ENCODE measurements around the gene EID2.

The EID2 gene

GRCh38 chr19:39516270-39516669 is 23.7 kb downstream of the EID2 start:
- Histone ChIP-seq H3K27me3 (ENCODE audit: control insufficient read depth in 1 of 2, insufficient read depth in 2 of 2, low read length in 2 of 2) (peaks cover 27 to 29% of the 10 kb centered on the region in 2 donors), H3K4me3 (ENCODE audit: low read length in 2 of 2) (no peak overlapping the region)

GRCh38 chr19:39515551-39516191 is 24.3 kb downstream of the EID2 start:
- peaks cover 29% of the 10 kb centered on the region in 2 donors for H3K27me3 ChIP-seq (ENCODE audit: control insufficient read depth in 1 of 2, insufficient read depth in 2 of 2, low read length in 2 of 2)
- H3K4me1 ChIP-seq (ENCODE audit: control insufficient read depth, insufficient read depth, low read length), result peaks cover 16% of the 10 kb centered on the region
- peak overlapping the region; percentile 55 to 68 for H3K4me3 ChIP-seq (ENCODE audit: low read length in 2 of 2)
- no peaks in the 10 kb centered on the region for H3K36me3 ChIP-seq (ENCODE audit: control insufficient read depth in 2 of 2, insufficient read depth in 2 of 2, low read length in 2 of 2)
- no peak overlapping the region for H3K27ac ChIP-seq (ENCODE audit: low read length)
- H3K9ac ChIP-seq (ENCODE audit: low read length in 2 of 2), result no peak overlapping the region
- no peaks in the 10 kb centered on the region for H3K9me3 ChIP-seq (ENCODE audit: control insufficient read depth in 2 of 2, low read length in 2 of 2)

More at GRCh38 chr19:39516270-39516669, 23.7 kb downstream of the EID2 start:
- Histone ChIP-seq H3K36me3 (ENCODE audit: control insufficient read depth in 2 of 2, insufficient read depth in 2 of 2, low read length in 2 of 2) (no peaks in the 10 kb centered on the region), H3K9me3 (ENCODE audit: control insufficient read depth in 2 of 2, low read length in 2 of 2) (no peaks in the 10 kb centered on the region), H3K4me1 (ENCODE audit: control insufficient read depth, insufficient read depth, low read length) (peaks cover 16% of the 10 kb centered on the region), H3K27ac (ENCODE audit: low read length) (no peak overlapping the region), H3K9ac (ENCODE audit: low read length in 2 of 2) (no peak overlapping the region)

- H3K4me1 ChIP-seq (ENCODE audit: control insufficient read depth, insufficient read depth, low read length), result peaks cover 16% of the 10 kb centered on the region
- H3K36me3 ChIP-seq (ENCODE audit: control insufficient read depth in 2 of 2, insufficient read depth in 2 of 2, low read length in 2 of 2), result no peaks in the 10 kb centered on the region
- H3K9me3 ChIP-seq (ENCODE audit: control insufficient read depth in 2 of 2, low read length in 2 of 2), result no peaks in the 10 kb centered on the region
- H3K4me3 ChIP-seq (ENCODE audit: low read length in 2 of 2), result peak within 1 kb of the TSS; percentile 55 to 68
- peaks cover 29% of the 10 kb centered on the region in 2 donors for H3K27me3 ChIP-seq (ENCODE audit: control insufficient read depth in 1 of 2, insufficient read depth in 2 of 2, low read length in 2 of 2)
- no peak within 1 kb of the TSS for H3K9ac ChIP-seq (ENCODE audit: low read length in 2 of 2)
- H3K27ac ChIP-seq (ENCODE audit: low read length), result no peak within 1 kb of the TSS
These were observed 25.0 kb downstream of the EID2 start, which contains the start of gene SELENOV for GRCh38 chr19:39514840-39515550. SELENOV (plus strand) TSS chr19:39515139; CDS start chr19:39515213, 74 bp downstream.

GRCh38 chr19:39512988-39513387 is 27.0 kb downstream of the EID2 start:
- peaks cover 41% of the 10 kb centered on the region in 2 donors for H3K27me3 ChIP-seq (ENCODE audit: control insufficient read depth in 1 of 2, insufficient read depth in 2 of 2, low read length in 2 of 2)
- H3K27ac ChIP-seq (ENCODE audit: low read length), result no peak overlapping the region
- H3K9ac ChIP-seq (ENCODE audit: low read length in 2 of 2), result no peak overlapping the region
- H3K36me3 ChIP-seq (ENCODE audit: control insufficient read depth in 2 of 2, insufficient read depth in 2 of 2, low read length in 2 of 2), result no peaks in the 10 kb centered on the region
- H3K9me3 ChIP-seq (ENCODE audit: control insufficient read depth in 2 of 2, low read length in 2 of 2), result no peaks in the 10 kb centered on the region
- no peak overlapping the region for H3K4me3 ChIP-seq (ENCODE audit: low read length in 2 of 2)
- peaks cover 16% of the 10 kb centered on the region for H3K4me1 ChIP-seq (ENCODE audit: control insufficient read depth, insufficient read depth, low read length)

- no peaks in the 10 kb centered on the region for H3K36me3 ChIP-seq (ENCODE audit: control insufficient read depth in 2 of 2, insufficient read depth in 2 of 2, low read length in 2 of 2)
- no peak overlapping the region for H3K4me3 ChIP-seq (ENCODE audit: low read length in 2 of 2)
- H3K27me3 ChIP-seq (ENCODE audit: control insufficient read depth in 1 of 2, insufficient read depth in 2 of 2, low read length in 2 of 2), result peaks cover 53 to 54% of the 10 kb centered on the region in 2 donors
- no peak overlapping the region for H3K9ac ChIP-seq (ENCODE audit: low read length in 2 of 2)
- no peaks in the 10 kb centered on the region for H3K9me3 ChIP-seq (ENCODE audit: control insufficient read depth in 2 of 2, low read length in 2 of 2)
- H3K27ac ChIP-seq (ENCODE audit: low read length), result no peak overlapping the region
- peaks cover 6% of the 10 kb centered on the region for H3K4me1 ChIP-seq (ENCODE audit: control insufficient read depth, insufficient read depth, low read length)
These were observed 30.7 kb downstream of the EID2 start for GRCh38 chr19:39509233-39509632.

GRCh38 chr19:39508629-39509028 is 31.3 kb downstream of the EID2 start:
- H3K4me1 ChIP-seq (ENCODE audit: control insufficient read depth, insufficient read depth, low read length), result peaks cover 6% of the 10 kb centered on the region
- no peaks in the 10 kb centered on the region for H3K9me3 ChIP-seq (ENCODE audit: control insufficient read depth in 2 of 2, low read length in 2 of 2)
- H3K4me3 ChIP-seq (ENCODE audit: low read length in 2 of 2), result no peak overlapping the region
- no peaks in the 10 kb centered on the region for H3K36me3 ChIP-seq (ENCODE audit: control insufficient read depth in 2 of 2, insufficient read depth in 2 of 2, low read length in 2 of 2)
- H3K27ac ChIP-seq (ENCODE audit: low read length), result no peak overlapping the region
- H3K27me3 ChIP-seq (ENCODE audit: control insufficient read depth in 1 of 2, insufficient read depth in 2 of 2, low read length in 2 of 2), result peaks cover 54 to 56% of the 10 kb centered on the region in 2 donors
- no peak overlapping the region for H3K9ac ChIP-seq (ENCODE audit: low read length in 2 of 2)

GRCh38 chr19:39507715-39508364 is 32.1 kb downstream of the EID2 start:
- no peaks in the 10 kb centered on the region for H3K36me3 ChIP-seq (ENCODE audit: control insufficient read depth in 2 of 2, insufficient read depth in 2 of 2, low read length in 2 of 2)
- H3K9ac ChIP-seq (ENCODE audit: low read length in 2 of 2), result no peak overlapping the region
- no peaks in the 10 kb centered on the region for H3K9me3 ChIP-seq (ENCODE audit: control insufficient read depth in 2 of 2, low read length in 2 of 2)
- peak overlapping the region; percentile 38 to 61 for H3K4me3 ChIP-seq (ENCODE audit: low read length in 2 of 2)
- peaks cover 9% of the 10 kb centered on the region for H3K4me1 ChIP-seq (ENCODE audit: control insufficient read depth, insufficient read depth, low read length)
- H3K27ac ChIP-seq (ENCODE audit: low read length), result no peak overlapping the region
- H3K27me3 ChIP-seq (ENCODE audit: control insufficient read depth in 1 of 2, insufficient read depth in 2 of 2, low read length in 2 of 2), result peaks cover 58 to 64% of the 10 kb centered on the region in 2 donors

- H3K27me3 ChIP-seq (ENCODE audit: control insufficient read depth in 1 of 2, insufficient read depth in 2 of 2, low read length in 2 of 2), result peaks cover 56 to 64% of the 10 kb centered on the region in 2 donors
- peaks cover 12% of the 10 kb centered on the region for H3K4me1 ChIP-seq (ENCODE audit: control insufficient read depth, insufficient read depth, low read length)
- no peaks in the 10 kb centered on the region for H3K9me3 ChIP-seq (ENCODE audit: control insufficient read depth in 2 of 2, low read length in 2 of 2)
- H3K9ac ChIP-seq (ENCODE audit: low read length in 2 of 2), result no peak overlapping the region
- peak overlapping the region; percentile 38 to 61 for H3K4me3 ChIP-seq (ENCODE audit: low read length in 2 of 2)
- H3K36me3 ChIP-seq (ENCODE audit: control insufficient read depth in 2 of 2, insufficient read depth in 2 of 2, low read length in 2 of 2), result no peaks in the 10 kb centered on the region
- no peak overlapping the region for H3K27ac ChIP-seq (ENCODE audit: low read length)
These were observed 32.8 kb downstream of the EID2 start for GRCh38 chr19:39506944-39507714.

GRCh38 chr19:39506598-39506943 is 33.4 kb downstream of the EID2 start:
- Histone ChIP-seq H3K27me3 (ENCODE audit: control insufficient read depth in 1 of 2, insufficient read depth in 2 of 2, low read length in 2 of 2) (peaks cover 56 to 62% of the 10 kb centered on the region in 2 donors), H3K9ac (ENCODE audit: low read length in 2 of 2) (no peak overlapping the region), H3K27ac (ENCODE audit: low read length) (no peak overlapping the region), H3K36me3 (ENCODE audit: control insufficient read depth in 2 of 2, insufficient read depth in 2 of 2, low read length in 2 of 2) (no peaks in the 10 kb centered on the region), H3K9me3 (ENCODE audit: control insufficient read depth in 2 of 2, low read length in 2 of 2) (no peaks in the 10 kb centered on the region), H3K4me1 (ENCODE audit: control insufficient read depth, insufficient read depth, low read length) (peaks cover 12% of the 10 kb centered on the region), H3K4me3 (ENCODE audit: low read length in 2 of 2) (peak overlapping the region in 1 of 2 donors; percentile 61)

GRCh38 chr19:39502640-39503417 is 37.1 kb downstream of the EID2 start:
- H3K9ac ChIP-seq (ENCODE audit: low read length in 2 of 2), result no peak overlapping the region
- H3K4me3 ChIP-seq (ENCODE audit: low read length in 2 of 2), result peak overlapping the region in 1 of 2 donors; percentile 22
- H3K36me3 ChIP-seq (ENCODE audit: control insufficient read depth in 2 of 2, insufficient read depth in 2 of 2, low read length in 2 of 2), result no peaks in the 10 kb centered on the region
- H3K9me3 ChIP-seq (ENCODE audit: control insufficient read depth in 2 of 2, low read length in 2 of 2), result no peaks in the 10 kb centered on the region
- H3K27ac ChIP-seq (ENCODE audit: low read length), result no peak overlapping the region
- H3K4me1 ChIP-seq (ENCODE audit: control insufficient read depth, insufficient read depth, low read length), result peaks cover 24% of the 10 kb centered on the region
- H3K27me3 ChIP-seq (ENCODE audit: control insufficient read depth in 1 of 2, insufficient read depth in 2 of 2, low read length in 2 of 2), result peaks cover 65 to 76% of the 10 kb centered on the region in 2 donors

Measured in stomach smooth muscle (tissue), 2 donors.